HEK293T (cell line): ENCODE measurements around the gene NEMP1.

Experiments
- CTCF ChIA-PET: fragments of 350-600 bp; formaldehyde crosslinking; extraction: SDS; loops from one replicate; lab custom pipeline; 2021; ENCODE audit warnings: antibody characterized with exemption, inconsistent platforms; lab: Yijun Ruan, JAX
- POLR2A ChIA-PET: fragments of 350-600 bp; formaldehyde crosslinking; extraction: SDS; loops from one replicate; lab custom pipeline; 2020; ENCODE audit warnings: antibody characterized with exemption, inconsistent platforms; lab: Yijun Ruan, JAX
- DNase-seq: peaks from one replicate; pipeline ENCODE4 v3.0.0; 2012; ENCODE audit warnings: mixed read lengths; ENCODE audit errors: extremely low spot score
- ARNT ChIP-seq: fragments of 450-650 bp; IDR thresholded peaks from 2 replicates; pipeline ENCODE4 v1.6.1; 2017; ENCODE audit warnings: mild to moderate bottlenecking
- BHLHE40 ChIP-seq: fragments of 450-650 bp; IDR thresholded peaks from 2 replicates; pipeline ENCODE4 v1.6.1; 2016; ENCODE audit warnings: mild to moderate bottlenecking, moderate library complexity, borderline replicate concordance
- CTBP1 ChIP-seq: fragments of 450-650 bp; IDR thresholded peaks from 2 replicates; pipeline ENCODE4 v1.6.1; 2016; ENCODE audit warnings: borderline replicate concordance
- ELF4 ChIP-seq: fragments of 450-650 bp; IDR thresholded peaks from 2 replicates; pipeline ENCODE4 v1.6.1; 2017; ENCODE audit warnings: antibody characterized with exemption
- FOXA1 ChIP-seq: fragments of 450-650 bp; IDR thresholded peaks from 2 replicates; pipeline ENCODE4 v1.6.1; 2016; ENCODE audit warnings: mild to moderate bottlenecking
- FOXK2 ChIP-seq: fragments of 450-650 bp; IDR thresholded peaks from 2 replicates; pipeline ENCODE4 v1.6.1; 2016; ENCODE audit warnings: mild to moderate bottlenecking
- FOXM1 ChIP-seq: fragments of 450-650 bp; IDR thresholded peaks from 2 replicates; pipeline ENCODE4 v1.6.1; 2017; ENCODE audit warnings: mild to moderate bottlenecking, borderline replicate concordance
- HDGF ChIP-seq: fragments of 450-650 bp; IDR thresholded peaks from 2 replicates; pipeline ENCODE4 v1.6.1; 2017; ENCODE audit warnings: antibody characterized with exemption, borderline replicate concordance
- L3MBTL2 ChIP-seq: fragments of 450-650 bp; conservative IDR thresholded peaks from 2 replicates; pipeline ENCODE4 v1.6.1; 2016; ENCODE audit warnings: mild to moderate bottlenecking
- LEF1 ChIP-seq: fragments of 450-650 bp; IDR thresholded peaks from 2 replicates; pipeline ENCODE4 v1.6.1; 2017; ENCODE audit warnings: mild to moderate bottlenecking, borderline replicate concordance
- NFRKB ChIP-seq: fragments of 450-650 bp; IDR thresholded peaks from 2 replicates; pipeline ENCODE4 v1.6.1; 2016; ENCODE audit warnings: mild to moderate bottlenecking, moderate library complexity
- PKNOX1 ChIP-seq: fragments of 450-650 bp; IDR thresholded peaks from 2 replicates; pipeline ENCODE4 v1.6.1; 2016
- SP1 ChIP-seq: fragments of 450-650 bp; IDR thresholded peaks from 2 replicates; pipeline ENCODE4 v1.6.1; 2017
- SUZ12 ChIP-seq: fragments of 450-650 bp; IDR thresholded peaks from 2 replicates; pipeline ENCODE4 v1.6.1; 2016; ENCODE audit warnings: mild to moderate bottlenecking
- ZNF384 ChIP-seq: fragments of 450-650 bp; IDR thresholded peaks from 2 replicates; pipeline ENCODE4 v1.6.1; 2016

NEMP1 gene

DNA sequence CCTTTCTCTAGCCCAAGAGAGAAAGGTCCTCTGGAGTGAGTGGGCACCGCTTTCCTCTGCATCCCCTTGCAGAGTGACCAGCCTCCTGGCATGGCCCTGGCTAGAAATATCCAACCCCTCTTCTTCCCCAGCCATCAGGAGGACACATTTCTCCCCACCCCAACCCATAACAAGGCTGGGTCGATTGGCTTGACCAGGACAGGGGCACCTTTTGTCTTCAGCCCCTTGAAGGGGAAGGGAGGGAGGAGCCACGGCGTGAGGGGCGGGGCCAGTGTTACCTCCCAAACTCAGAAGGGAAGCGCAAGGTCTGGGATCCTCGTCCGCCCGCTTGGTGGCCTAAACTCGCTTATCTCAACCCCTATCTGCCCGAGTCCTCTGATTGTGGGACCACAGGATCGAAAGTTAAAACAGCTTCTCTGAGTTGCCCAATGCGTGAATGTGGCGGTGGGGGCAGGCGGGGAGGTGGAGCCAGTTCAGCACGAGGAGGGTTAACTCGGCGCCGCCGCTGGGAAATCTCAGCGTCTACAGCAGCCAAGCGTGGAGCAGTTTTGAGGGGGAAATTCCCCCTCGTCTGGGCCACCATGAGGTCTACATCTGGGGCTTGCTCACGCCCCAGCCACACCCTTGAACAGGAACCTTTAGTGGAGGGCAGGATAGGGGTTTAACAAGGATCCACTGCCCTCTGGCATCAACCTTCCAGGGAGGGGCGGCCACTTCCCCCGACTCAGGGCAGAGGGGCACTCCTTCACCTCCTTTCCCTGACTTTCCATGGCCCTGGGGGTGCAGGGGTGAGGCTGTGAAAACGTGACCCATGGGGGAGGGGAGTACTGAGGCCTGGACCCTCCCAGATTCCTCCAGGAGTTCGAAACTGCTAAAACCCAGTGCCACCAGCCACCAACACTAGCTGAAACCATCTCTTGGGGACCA lies 31.8 kb upstream of the NEMP1 start:
- no peak for TF ChIP-seq ELF4
- TF ChIP-seq L3MBTL2: peak; percentile 75
- ChIA-PET POLR2A (interaction anchor here (1.0 to 2.6 kb wide), 16 partner anchors 8 to 385 kb away, joined by 3 to 46 read pairs (median 8); partner anchors contain the start of genes LRP1, NAB2, NACA and NEMP1), CTCF (interaction anchor here (0.6 to 3.8 kb wide), 14 partner anchors 11 to 474 kb away, joined by 3 to 48 read pairs (median 12); partner anchors contain the start of gene NEMP1)
- peak; percentile 61 for DNase-seq

- ChIA-PET CTCF (interaction anchor here (0.6 to 3.8 kb wide), 3 partner anchors 11 to 107 kb away, joined by 3 to 17 read pairs (median 5); no protein-coding TSS in a partner anchor), POLR2A (interaction anchor here (1.0 kb wide), 1 partner anchor 357 kb away, joined by 3 read pairs; the partner anchor contains the start of gene PRIM1)
- DNase-seq: no peak
- TF ChIP-seq ARNT (no peak), L3MBTL2 (no peak)
Observed at GRCh38 chr12:57109207-57110103, 30.9 kb upstream of the NEMP1 start.

DNA sequence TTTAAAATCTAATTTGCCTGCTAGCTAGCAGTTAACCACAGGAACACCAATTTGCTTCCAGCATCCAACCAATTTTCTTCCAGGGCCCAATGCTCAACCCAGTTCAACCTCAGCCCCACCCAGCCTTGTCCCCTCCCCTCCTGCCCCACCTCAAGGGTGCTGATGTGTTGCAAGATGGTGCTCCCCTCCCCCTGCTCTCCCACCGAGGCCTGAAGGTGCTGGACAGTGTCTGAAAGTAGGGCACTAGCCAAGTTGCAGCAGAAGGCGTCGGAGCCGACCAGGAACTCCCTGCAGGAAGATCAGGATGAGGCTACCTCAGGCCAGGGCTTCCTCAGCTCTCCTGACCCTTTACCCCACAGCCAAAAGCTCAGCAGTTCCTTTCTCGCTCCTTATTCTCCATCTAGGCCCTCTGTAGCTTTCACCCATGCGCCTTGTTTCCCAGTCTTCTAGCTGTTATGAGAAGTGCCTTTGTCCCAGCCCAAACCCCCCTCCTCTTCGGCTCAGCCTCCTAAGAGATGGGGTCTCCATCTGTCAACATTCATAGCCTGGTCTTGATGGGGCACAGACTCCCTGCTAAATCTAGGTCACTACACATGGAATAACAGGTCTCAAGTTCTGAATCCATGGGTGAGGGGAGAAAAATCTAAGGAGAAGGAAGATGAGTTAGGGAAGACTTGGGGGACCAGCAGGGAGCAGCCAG lies 29.0 kb upstream of the NEMP1 start:
- CTCF ChIA-PET: no interaction called here
- TF ChIP-seq FOXK2 (no peak), PKNOX1 (no peak), SP1 (no peak), NFRKB (no peak)
- POLR2A ChIA-PET: interaction anchor here (1.5 kb wide), 1 partner anchor 12 kb away, joined by 4 read pairs; no protein-coding TSS in a partner anchor
- DNase-seq: no peak

DNA sequence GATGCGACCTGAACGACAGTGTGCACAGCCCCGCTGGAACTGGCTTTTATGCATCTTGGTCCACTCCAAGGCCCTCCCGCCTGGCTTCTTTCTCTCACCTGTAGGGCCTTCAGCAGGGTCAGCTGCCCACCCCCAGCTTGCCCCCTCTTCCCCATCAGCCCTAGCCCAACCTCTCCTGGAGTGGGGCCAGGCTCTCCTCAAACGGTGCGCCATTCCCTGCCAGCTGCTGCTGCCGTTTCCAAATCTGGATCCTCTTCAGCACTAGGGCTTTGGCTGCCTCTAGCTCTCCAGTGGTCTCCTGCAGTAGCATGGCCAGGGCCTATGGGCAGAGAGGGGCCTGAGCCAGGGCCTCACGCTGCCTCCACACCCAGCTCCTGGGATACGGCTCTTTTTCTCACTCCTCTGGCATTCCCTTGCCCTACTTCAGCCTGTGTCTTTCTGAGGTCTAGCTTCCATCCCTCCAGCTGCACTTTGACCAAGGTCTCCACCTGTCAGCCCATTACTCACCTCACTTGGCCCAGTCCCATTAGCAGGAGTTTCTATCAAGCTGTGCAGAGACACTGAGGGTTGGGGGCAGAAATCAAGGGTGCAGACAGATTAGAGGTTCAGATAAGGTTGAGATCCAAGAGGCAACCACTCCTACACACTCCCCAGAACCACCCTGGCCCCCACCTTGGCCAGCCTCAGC lies 27.6 kb upstream of the NEMP1 start:
- TF ChIP-seq BHLHE40: no peak
- TF ChIP-seq SUZ12: no peak
- TF ChIP-seq HDGF: no peak
- no peak for TF ChIP-seq FOXK2
- TF ChIP-seq LEF1: no peak
- TF ChIP-seq PKNOX1: no peak
- TF ChIP-seq ARNT: no peak
- ChIA-PET CTCF (interaction anchor here (0.9 kb wide), 1 partner anchor 37 kb away, joined by 3 read pairs; no protein-coding TSS in a partner anchor), POLR2A (interaction anchor here (1.5 kb wide), 1 partner anchor 10 kb away, joined by 4 read pairs; no protein-coding TSS in a partner anchor)
- DNase-seq: no peak

DNA sequence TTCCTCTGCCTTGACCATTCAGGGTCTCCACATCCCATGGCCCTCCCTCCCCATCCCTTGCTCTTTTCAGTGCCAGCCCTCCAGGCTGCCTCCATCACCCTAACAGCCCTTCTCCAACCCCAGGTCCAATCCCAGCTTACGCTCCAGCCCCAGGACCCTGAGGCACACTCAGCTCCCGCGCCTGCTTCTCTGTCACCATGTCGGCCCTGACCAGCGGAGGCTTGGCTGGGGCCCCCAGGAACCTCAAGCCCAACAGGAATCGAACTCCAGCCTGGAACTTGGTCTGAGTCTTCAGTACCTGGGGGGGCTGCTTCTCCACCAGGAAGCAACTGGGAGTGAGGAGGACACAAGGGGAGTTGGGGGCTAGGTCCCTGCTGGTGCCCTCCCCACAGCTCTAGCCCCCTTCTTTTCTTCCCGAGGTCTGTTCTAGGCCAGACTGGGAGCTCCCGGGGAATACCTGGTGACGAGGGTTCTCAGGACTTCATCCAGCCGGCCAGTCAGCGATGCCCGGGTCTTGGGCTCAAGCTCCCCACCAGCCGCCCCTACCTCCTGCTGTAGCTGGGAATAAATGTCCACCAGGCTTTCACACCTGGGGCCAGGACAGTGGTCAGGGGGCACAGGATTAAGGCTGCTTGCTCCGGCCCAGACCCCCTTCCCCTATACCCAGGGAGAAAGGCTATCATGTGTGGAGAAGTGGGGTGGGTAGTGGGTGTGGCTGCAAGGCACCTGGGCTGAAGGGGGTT lies 26.6 kb upstream of the NEMP1 start:
- ChIA-PET CTCF (interaction anchor here (1.0 kb wide), 1 partner anchor 43 kb away, joined by 3 read pairs; no protein-coding TSS in a partner anchor), POLR2A (no interaction called here)
- no peak for DNase-seq
- no peak for TF ChIP-seq LEF1
- TF ChIP-seq ARNT: no peak
- TF ChIP-seq SP1: no peak
- TF ChIP-seq FOXK2: no peak
- TF ChIP-seq BHLHE40: no peak
- no peak for TF ChIP-seq ZNF384
- TF ChIP-seq CTBP1: no peak
- TF ChIP-seq HDGF: no peak
- no peak for TF ChIP-seq ELF4
- TF ChIP-seq PKNOX1: no peak
- no peak for TF ChIP-seq SUZ12
- no peak for TF ChIP-seq L3MBTL2
- no peak for TF ChIP-seq FOXM1
- TF ChIP-seq FOXA1: no peak
